WTC11 (cell line): ENCODE data around the gene TLX2.

ENCODE experiments used
- CTCF ChIP-seq: fragments of 200-600 bp; IDR thresholded peaks from 2 replicates; pipeline ENCODE4 v1.8.0; 2022; ENCODE audit warnings: antibody characterized with exemption
- E2F5 ChIP-seq: sonication (generic); formaldehyde crosslinking; IDR thresholded peaks from 2 replicates; pipeline ENCODE4 v1.8.1; 2022; ENCODE audit warnings: mild to moderate bottlenecking, moderate library complexity, missing genetic modification reagents
- ELF4 ChIP-seq: sonication (generic); formaldehyde crosslinking; IDR thresholded peaks from 2 replicates; pipeline ENCODE4 v1.8.1; 2022; ENCODE audit warnings: low read depth, mild to moderate bottlenecking, moderate library complexity, missing genetic modification reagents
- MLX ChIP-seq: sonication (generic); formaldehyde crosslinking; IDR thresholded peaks from 2 replicates; pipeline ENCODE4 v1.8.1; 2023; ENCODE audit warnings: mild to moderate bottlenecking, missing genetic modification reagents, moderate library complexity

GRCh38 chr2:74528600-74529356 is 14.5 kb downstream of the TLX2 start:
- TF ChIP-seq CTCF (no peak), MLX (CRISPR knock-in tag) (no peak), E2F5 (CRISPR knock-in tag) (no peak), ELF4 (CRISPR knock-in tag) (no peak)
